ENCODE results near the gene MAFG. TPM values are rescaled to one million over a fixed set of nuclear protein-coding genes. Genes with fewer than 3 reads are reported as not detected.

The MAFG gene
- total and polyA plus RNA-seq, 4 donors, result 11.9 to 33.3 (median 23.3) TPM

- Histone ChIP-seq H3K27me3 (ENCODE audit: control insufficient read depth in 3 of 3, insufficient read depth in 3 of 3, low read length in 2 of 3) (no peaks in the 10 kb centered on the region), H3K36me3 (ENCODE audit: control insufficient read depth in 4 of 4, insufficient read depth in 4 of 4, low read length in 4 of 4) (no peaks in the 10 kb centered on the region), H3K9me3 (ENCODE audit: control insufficient read depth in 4 of 4, insufficient read depth in 3 of 4, low read length in 3 of 4) (no peaks in the 10 kb centered on the region), H3K4me3 (no peak overlapping the region), H3K4me1 (ENCODE audit: control insufficient read depth in 5 of 5, insufficient read depth in 5 of 5, low read length in 5 of 5) (peaks cover 0 to 35% (median 5%) of the 10 kb centered on the region in 5 donors), H3K9ac (ENCODE audit: insufficient read depth in 1 of 2, low read length in 2 of 2) (no peak overlapping the region), H3K27ac (ENCODE audit: low read depth in 1 of 2, low read length in 1 of 2) (no peak overlapping the region)
- DNase-seq (no peak), ATAC-seq (ENCODE audit: insufficient read depth, low FRiP score) (no peak)
- no peak for TF ChIP-seq CTCF (IDR thresholded peaks at IDR 0.05; ENCODE audit: control extremely low read depth, extremely low read depth)
- 41 to 42% methylated on average over 15 of the region's 15 CpGs for WGBS, 2 donors
Observed at GRCh38 chr17:81931557-81932332, 4.2 kb upstream of the MAFG start.

GRCh38 chr17:81931189-81931556 lies 3.6 kb upstream of the MAFG start:
- DNase-seq, result no peak
- Histone ChIP-seq H3K27ac (ENCODE audit: low read depth in 1 of 2, low read length in 1 of 2) (no peak overlapping the region), H3K27me3 (ENCODE audit: control insufficient read depth in 3 of 3, insufficient read depth in 3 of 3, low read length in 2 of 3) (no peaks in the 10 kb centered on the region), H3K9me3 (ENCODE audit: control insufficient read depth in 4 of 4, insufficient read depth in 3 of 4, low read length in 3 of 4) (no peaks in the 10 kb centered on the region), H3K4me3 (no peak overlapping the region), H3K36me3 (ENCODE audit: control insufficient read depth in 4 of 4, insufficient read depth in 4 of 4, low read length in 4 of 4) (no peaks in the 10 kb centered on the region), H3K9ac (ENCODE audit: insufficient read depth in 1 of 2, low read length in 2 of 2) (no peak overlapping the region), H3K4me1 (ENCODE audit: control insufficient read depth in 5 of 5, insufficient read depth in 5 of 5, low read length in 5 of 5) (peaks cover 0 to 36% (median 3%) of the 10 kb centered on the region in 5 donors)
- no peak for ATAC-seq (ENCODE audit: insufficient read depth, low FRiP score)
- TF ChIP-seq CTCF (IDR thresholded peaks at IDR 0.05; ENCODE audit: control extremely low read depth, extremely low read depth), result no peak
- WGBS, 2 donors, result 70 to 79% methylated on average over 13 of the region's 13 CpGs

GRCh38 chr17:81930142-81931125 lies 2.9 kb upstream of the MAFG start:
- no peaks in the 10 kb centered on the region for H3K9me3 ChIP-seq (ENCODE audit: control insufficient read depth in 4 of 4, insufficient read depth in 3 of 4, low read length in 3 of 4)

More at GRCh38 chr17:81930142-81931125, 2.9 kb upstream of the MAFG start:
- Histone ChIP-seq H3K9ac (ENCODE audit: insufficient read depth in 1 of 2, low read length in 2 of 2) (no peak overlapping the region), H3K36me3 (ENCODE audit: control insufficient read depth in 4 of 4, insufficient read depth in 4 of 4, low read length in 4 of 4) (no peaks in the 10 kb centered on the region), H3K27me3 (ENCODE audit: control insufficient read depth in 3 of 3, insufficient read depth in 3 of 3, low read length in 2 of 3) (no peaks in the 10 kb centered on the region), H3K4me1 (ENCODE audit: control insufficient read depth in 5 of 5, insufficient read depth in 5 of 5, low read length in 5 of 5) (peaks cover 0 to 34% (median 8%) of the 10 kb centered on the region in 5 donors), H3K27ac (ENCODE audit: low read depth in 1 of 2, low read length in 1 of 2) (no peak overlapping the region), H3K4me3 (no peak overlapping the region)
- 67 to 69% methylated on average over 20 of the region's 20 CpGs for WGBS, 2 donors
- DNase-seq (no peak), ATAC-seq (ENCODE audit: insufficient read depth, low FRiP score) (no peak)
- no peak for TF ChIP-seq CTCF (IDR thresholded peaks at IDR 0.05; ENCODE audit: control extremely low read depth, extremely low read depth)
